Left ventricle myocardium inferior (tissue), 1 donor: ENCODE results near the gene BOLL. TPM values are rescaled to one million over a fixed set of nuclear protein-coding genes. Genes with fewer than 3 reads are reported as not detected.
"Not testable (repeated sequence)": the region's sequence is repeated elsewhere in the genome, so short reads cannot be mapped to it uniquely, and the experiment has no call there.

Experiments used
- DNase-seq: peaks from one replicate; pipeline ENCODE4 v3.0.0-alpha.2; 2020
- H3K27ac ChIP-seq: fragments of 200-600 bp; replicated peaks from 2 replicates; pipeline ENCODE4 v1.8.0; 2021
- H3K27me3 ChIP-seq: fragments of 200-600 bp; 2 replicates; pipeline ENCODE4 v1.8.0; 2021; ENCODE audit warnings: low read depth
- H3K36me3 ChIP-seq: fragments of 200-600 bp; 2 replicates; pipeline ENCODE4 v1.8.0; 2021
- H3K4me1 ChIP-seq: fragments of 200-600 bp; 2 replicates; pipeline ENCODE4 v1.8.0; 2021
- H3K4me3 ChIP-seq: fragments of 200-600 bp; 2 replicates; pipeline ENCODE4 v1.8.0; 2021; ENCODE audit warnings: mild to moderate bottlenecking, moderate library complexity
- H3K9me3 ChIP-seq: fragments of 200-600 bp; replicated peaks from 2 replicates; pipeline ENCODE4 v1.8.0; 2021
- CTCF ChIP-seq: fragments of 200-600 bp; IDR thresholded peaks from 2 replicates; pipeline ENCODE4 v1.8.0; 2021; ENCODE audit warnings: antibody characterized with exemption, mild to moderate bottlenecking, borderline replicate concordance
- intact Hi-C: fragments of 100-400 bp; cut with micrococcal nuclease; formaldehyde crosslinking; loops from one replicate; pipeline ENCODE4 v1.11.0; 2022
- total RNA-seq: library from RNA; stranded (reverse); fragmentation: NEBNext Ultra II Directional; extraction: Animal tissue kit (Norgen Biotek cat#: 25700); gene quantifications from one replicate; pipeline ENCODE4 v1.2.1, GENCODE V29; 2021
- donor health status: DM: no; HTN: yes; CAD: no; lungs with severe emphysema.

Gene BOLL
- total RNA-seq, 1 donor from 2014 or later: not detected

- Histone ChIP-seq H3K27me3 (no peaks in the 10 kb centered on the region), H3K9me3 (no peaks in the 10 kb centered on the region), H3K4me3 (no peak overlapping the region), H3K4me1 (no peaks in the 10 kb centered on the region), H3K27ac (no peak overlapping the region), H3K36me3 (no peaks in the 10 kb centered on the region)
- intact Hi-C loops: no loop called here
- DNase-seq: no peak
- no peak for TF ChIP-seq CTCF
Measured at GRCh38 chr2:197727011-197727410, 58.1 kb downstream of the BOLL start.

GRCh38 chr2:197717863-197718262 lies 67.3 kb downstream of the BOLL start:
- Histone ChIP-seq H3K27me3 (no peaks in the 10 kb centered on the region), H3K27ac (no peak overlapping the region), H3K9me3 (no peaks in the 10 kb centered on the region), H3K4me1 (peaks cover 10% of the 10 kb centered on the region), H3K36me3 (no peaks in the 10 kb centered on the region), H3K4me3 (no peak overlapping the region)
- TF ChIP-seq CTCF: no peak
- intact Hi-C loops: no loop called here
- no peak for DNase-seq

GRCh38 chr2:197713271-197713670 lies 71.8 kb downstream of the BOLL start:
- Histone ChIP-seq H3K9me3 (no peaks in the 10 kb centered on the region), H3K27me3 (no peaks in the 10 kb centered on the region), H3K36me3 (no peaks in the 10 kb centered on the region), H3K27ac (no peak overlapping the region), H3K4me3 (no peak overlapping the region), H3K4me1 (peaks cover 9% of the 10 kb centered on the region)
- DNase-seq: no peak
- intact Hi-C loops: no loop called here
- TF ChIP-seq CTCF: no peak

GRCh38 chr2:197711578-197711977 lies 73.5 kb downstream of the BOLL start:
- no peaks in the 10 kb centered on the region for H3K27me3 ChIP-seq
- no peak for TF ChIP-seq CTCF
- intact Hi-C loops: no loop called here

GRCh38 chr2:197710424-197711042 lies 74.6 kb downstream of the BOLL start:
- Histone ChIP-seq H3K9me3 (no peaks in the 10 kb centered on the region), H3K36me3 (no peaks in the 10 kb centered on the region), H3K27me3 (no peaks in the 10 kb centered on the region), H3K27ac (no peak overlapping the region), H3K4me1 (peaks cover 36% of the 10 kb centered on the region), H3K4me3 (no peak overlapping the region)
- intact Hi-C loops: no loop called here
- no peak for TF ChIP-seq CTCF
- DNase-seq: no peak

More at GRCh38 chr2:197711578-197711977, 73.5 kb downstream of the BOLL start:
- no peak for DNase-seq
- Histone ChIP-seq H3K4me3 (no peak overlapping the region), H3K9me3 (no peaks in the 10 kb centered on the region), H3K4me1 (peaks cover 26% of the 10 kb centered on the region), H3K27ac (no peak overlapping the region), H3K36me3 (no peaks in the 10 kb centered on the region)

GRCh38 chr2:197709140-197709539 lies 76.0 kb downstream of the BOLL start:
- not testable (repeated sequence) for H3K4me3 ChIP-seq, H3K9me3 ChIP-seq, DNase-seq, H3K27ac ChIP-seq, H3K36me3 ChIP-seq, H3K27me3 ChIP-seq
- intact Hi-C loops: loop anchor here (5.0 kb wide), 1 partner anchor 68 kb away; no protein-coding TSS in a partner anchor
- H3K4me1 ChIP-seq: peaks cover 47% of the 10 kb centered on the region
